Left lung (tissue), 10 donors: ENCODE measurements around the gene SND1. TPM values are rescaled to one million over a fixed set of nuclear protein-coding genes. Genes with fewer than 3 reads are reported as not detected.

Source experiments
- ATAC-seq: fragments of 200-7000 bp; cut with Tn5 transposase; one replicate; pipeline ENCODE4 v1.9.1; 2020; ENCODE audit warnings: moderate library complexity
- DNase-seq, 4 donors: peaks; one replicate each; pipeline ENCODE4 v3.0.0-alpha.2; 2013 to 2020
- H3K27ac ChIP-seq, 2 donors: fragments of 200-600 bp; sonication (generic) in 1 of 2; one replicate each; pipeline versions ENCODE4 v1.5.0 to v1.8.0; 2020 to 2021
- H3K27me3 ChIP-seq, 2 donors: fragments of 200-600 bp; sonication (generic) in 1 of 2; one replicate each; pipeline versions ENCODE4 v1.5.0 to v1.8.0; 2020 to 2021
- H3K36me3 ChIP-seq, 2 donors: fragments of 200-600 bp; sonication (generic) in 1 of 2; one replicate each; pipeline versions ENCODE4 v1.5.0 to v1.8.0; 2020 to 2021
- H3K4me1 ChIP-seq, 2 donors: fragments of 200-600 bp; one replicate each; pipeline ENCODE4 v1.8.0; 2021
- H3K4me3 ChIP-seq, 2 donors: fragments of 200-600 bp; sonication (generic) in 1 of 2; one replicate each; pipeline versions ENCODE4 v1.5.0 to v1.8.0; 2020 to 2021; ENCODE audit warnings: mild to moderate bottlenecking in 1 of 2
- H3K9me3 ChIP-seq, 2 donors: fragments of 200-600 bp; sonication (generic) in 1 of 2; one replicate each; pipeline versions ENCODE4 v1.5.0 to v1.8.0; 2020 to 2021
- intact Hi-C, 2 donors: fragments of 100-400 bp; cut with DNase I; formaldehyde crosslinking; loops; one replicate each; pipeline versions ENCODE4 v1.11.2 to v1.14.2; 2022
- polyA plus RNA-seq, 6 donors: library from polyadenylated mRNA; unstranded; fragments of 120-200 nt; gene quantifications; one replicate each; pipeline ENCODE4 v1.2.1, GENCODE V29; 2013; ENCODE audit not compliant: insufficient read length in 6 of 6
- total RNA-seq, 2 donors: library from RNA; stranded (reverse); fragmentation: NEBNext Ultra II Directional; extraction: Animal tissue kit (Norgen Biotek cat#: 25700); gene quantifications; one replicate each; pipeline ENCODE4 v1.2.1, GENCODE V29; 2021
- TF ChIP-seq, protein P1 (sequence below), 2 donors: fragments of 200-600 bp; sonication (generic) in 1 of 2; IDR thresholded peaks; one replicate each; pipeline versions ENCODE4 v1.5.0 to v1.8.0; 2021; ENCODE audit warnings: antibody characterized with exemption in 2 of 2
- donor health status: DM: no; HTN: yes; CAD: no.
- donor health status: DM: no; HTN: no; CAD: no.

SND1 gene
- total and polyA plus RNA-seq, 8 donors: 141 to 229 (median 156) TPM

- no peaks in the 10 kb centered on the region for H3K27me3 ChIP-seq
- DNase-seq (no peak), ATAC-seq (no peak)
- H3K4me3 ChIP-seq: no peak overlapping the region
- peaks cover 0 to 61% of the 10 kb centered on the region in 2 donors for H3K36me3 ChIP-seq
- H3K27ac ChIP-seq: no peak overlapping the region
- TF ChIP-seq, protein P1, sequence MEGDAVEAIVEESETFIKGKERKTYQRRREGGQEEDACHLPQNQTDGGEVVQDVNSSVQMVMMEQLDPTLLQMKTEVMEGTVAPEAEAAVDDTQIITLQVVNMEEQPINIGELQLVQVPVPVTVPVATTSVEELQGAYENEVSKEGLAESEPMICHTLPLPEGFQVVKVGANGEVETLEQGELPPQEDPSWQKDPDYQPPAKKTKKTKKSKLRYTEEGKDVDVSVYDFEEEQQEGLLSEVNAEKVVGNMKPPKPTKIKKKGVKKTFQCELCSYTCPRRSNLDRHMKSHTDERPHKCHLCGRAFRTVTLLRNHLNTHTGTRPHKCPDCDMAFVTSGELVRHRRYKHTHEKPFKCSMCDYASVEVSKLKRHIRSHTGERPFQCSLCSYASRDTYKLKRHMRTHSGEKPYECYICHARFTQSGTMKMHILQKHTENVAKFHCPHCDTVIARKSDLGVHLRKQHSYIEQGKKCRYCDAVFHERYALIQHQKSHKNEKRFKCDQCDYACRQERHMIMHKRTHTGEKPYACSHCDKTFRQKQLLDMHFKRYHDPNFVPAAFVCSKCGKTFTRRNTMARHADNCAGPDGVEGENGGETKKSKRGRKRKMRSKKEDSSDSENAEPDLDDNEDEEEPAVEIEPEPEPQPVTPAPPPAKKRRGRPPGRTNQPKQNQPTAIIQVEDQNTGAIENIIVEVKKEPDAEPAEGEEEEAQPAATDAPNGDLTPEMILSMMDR (IDR thresholded peaks at IDR 0.05): no peak
- H3K9me3 ChIP-seq: peaks cover 3 to 10% of the 10 kb centered on the region in 2 donors
- no peaks in the 10 kb centered on the region for H3K4me1 ChIP-seq
- intact Hi-C loops: no loop called here
Measured at GRCh38 chr7:127711872-127712271, 59.9 kb downstream of the SND1 start.

- peaks cover 0 to 62% of the 10 kb centered on the region in 2 donors for H3K36me3 ChIP-seq
- intact Hi-C loops: no loop called here
- TF ChIP-seq, protein P1 (IDR thresholded peaks at IDR 0.05): no peak
Measured at GRCh38 chr7:127713006-127713405, 61.0 kb downstream of the SND1 start.

GRCh38 chr7:127713758-127714157 is 61.8 kb downstream of the SND1 start:
- Histone ChIP-seq H3K4me1 (no peaks in the 10 kb centered on the region), H3K27ac (no peak overlapping the region), H3K4me3 (no peak overlapping the region), H3K36me3 (peaks cover 0 to 68% of the 10 kb centered on the region in 2 donors), H3K9me3 (peaks cover 3 to 10% of the 10 kb centered on the region in 2 donors), H3K27me3 (no peaks in the 10 kb centered on the region)
- TF ChIP-seq, protein P1 (IDR thresholded peaks at IDR 0.05): no peak
- ATAC-seq: no peak
- intact Hi-C loops: no loop called here
- no peak for DNase-seq

More at GRCh38 chr7:127713006-127713405, 61.0 kb downstream of the SND1 start:
- Histone ChIP-seq H3K4me3 (no peak overlapping the region), H3K4me1 (no peaks in the 10 kb centered on the region), H3K27ac (no peak overlapping the region), H3K9me3 (peaks cover 3 to 10% of the 10 kb centered on the region in 2 donors), H3K27me3 (no peaks in the 10 kb centered on the region)
- ATAC-seq (peak; percentile 25), DNase-seq (no peak)

DNA sequence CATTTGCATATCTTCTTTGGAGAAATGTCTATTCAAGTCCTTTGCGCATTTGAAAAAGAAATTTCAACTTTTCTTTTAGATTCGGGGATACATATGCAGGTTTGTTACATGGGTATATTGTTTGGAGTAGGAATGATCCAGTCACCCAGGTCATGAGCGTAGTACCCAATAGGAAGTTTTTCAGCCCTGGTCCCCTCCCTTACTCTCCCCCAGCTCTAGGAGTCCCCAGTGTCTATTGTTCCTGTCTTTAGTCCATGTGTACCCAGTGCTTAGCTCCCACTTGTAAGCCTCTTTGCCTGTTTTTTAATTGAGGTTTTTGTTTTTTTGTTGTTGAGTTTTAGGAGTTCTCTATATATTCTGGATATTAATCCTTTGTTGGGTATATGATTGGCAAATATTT is 63.3 kb downstream of the SND1 start:
- H3K36me3 ChIP-seq: peaks cover 0 to 61% of the 10 kb centered on the region in 2 donors
- no peak for ATAC-seq
- intact Hi-C loops: no loop called here

DNA sequence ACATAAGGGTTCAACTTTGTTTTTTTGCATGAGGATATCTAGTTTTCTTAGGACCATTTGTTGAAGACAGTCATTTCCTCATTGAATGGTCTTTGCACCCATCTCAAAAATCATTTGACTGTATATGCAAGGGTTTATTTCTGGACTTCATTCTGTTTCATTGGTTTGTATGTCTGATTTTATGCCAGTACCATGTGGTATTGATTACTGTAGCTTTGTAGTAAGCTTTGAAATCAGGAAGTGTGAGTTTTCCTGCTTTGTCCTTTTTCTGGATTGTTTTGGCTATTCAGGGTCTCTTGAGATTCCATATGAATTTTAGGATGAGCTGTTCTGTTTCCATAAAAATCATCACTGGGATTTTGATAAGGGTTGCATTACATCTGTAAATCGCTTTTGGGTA is 63.9 kb downstream of the SND1 start:
- intact Hi-C loops: no loop called here
- no peak overlapping the region for H3K27ac ChIP-seq
- H3K4me3 ChIP-seq: no peak overlapping the region
- ATAC-seq (no peak), DNase-seq (no peak)
- peaks cover 0 to 61% of the 10 kb centered on the region in 2 donors for H3K36me3 ChIP-seq
- H3K27me3 ChIP-seq: no peaks in the 10 kb centered on the region
- no peaks in the 10 kb centered on the region for H3K4me1 ChIP-seq
- H3K9me3 ChIP-seq: peaks cover 3 to 8% of the 10 kb centered on the region in 2 donors
- TF ChIP-seq, protein P1 (IDR thresholded peaks at IDR 0.05): no peak

More for the DNA sequence above, 63.3 kb downstream of the SND1 start:
- Histone ChIP-seq H3K4me3 (no peak overlapping the region), H3K9me3 (peaks cover 3 to 10% of the 10 kb centered on the region in 2 donors), H3K4me1 (no peaks in the 10 kb centered on the region), H3K27me3 (no peaks in the 10 kb centered on the region), H3K27ac (no peak overlapping the region)
- no peak for DNase-seq
- TF ChIP-seq, protein P1 (IDR thresholded peaks at IDR 0.05): no peak
